GM12891 (cell line): ENCODE data around the gene CHAD.

ENCODE experiments used
- DNase-seq: peaks from one replicate; pipeline ENCODE4 v3.0.0; 2011; ENCODE audit warnings: low spot score; ENCODE audit not compliant: insufficient read length
- FAIRE-seq: peaks from 2 replicates; lab custom pipeline; 2011; peaks lifted over from hg19 to GRCh38; lab: Jason Lieb, UNC
- PAX5 ChIP-seq: IDR thresholded peaks from 2 replicates; pipeline ENCODE4 v1.6.1; 2011; ENCODE audit warnings: low read length, moderate library complexity, mild to moderate bottlenecking; ENCODE audit not compliant: insufficient read depth, severe bottlenecking
- POLR2A ChIP-seq: IDR thresholded peaks from 2 replicates; pipeline ENCODE4 v1.6.1; 2011; ENCODE audit warnings: low read depth, low read length, control low read depth
- POLR2AphosphoS5 ChIP-seq: IDR thresholded peaks from 2 replicates; pipeline ENCODE4 v1.6.1; 2011; ENCODE audit warnings: low read depth, low read length, control low read depth
- POU2F2 ChIP-seq: IDR thresholded peaks from 2 replicates; pipeline ENCODE4 v1.6.1; 2011; ENCODE audit warnings: low read depth, mild to moderate bottlenecking, control low read depth, low read length, moderate library complexity
- SPI1 ChIP-seq: IDR thresholded peaks from 2 replicates; pipeline ENCODE4 v1.6.1; 2011; ENCODE audit warnings: low read depth, low read length, control low read depth
- TAF1 ChIP-seq: IDR thresholded peaks from 2 replicates; pipeline ENCODE4 v1.6.1; 2011; ENCODE audit warnings: low read depth, low read length, control low read depth

CHAD gene

DNA sequence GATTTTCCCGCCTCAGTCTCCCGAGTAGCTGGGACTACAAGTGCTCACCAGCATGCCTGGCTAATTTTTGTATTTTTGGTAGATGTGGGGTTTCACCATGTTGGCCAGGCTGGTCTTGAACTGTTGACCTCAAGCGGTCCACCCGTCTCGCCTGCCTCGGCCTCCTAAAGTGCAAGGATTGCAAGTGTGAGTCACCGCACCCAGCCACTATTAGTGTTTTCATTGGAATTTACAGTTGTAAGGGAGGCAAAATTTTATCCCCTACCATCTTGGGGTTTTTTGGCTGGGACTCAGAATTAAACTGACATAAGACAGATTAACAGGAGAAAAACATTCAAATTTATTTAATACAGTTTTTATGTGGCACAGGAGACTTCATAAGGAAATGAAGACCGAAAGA is 27.2 kb upstream of the CHAD start:
- FAIRE-seq = no peak
- TF ChIP-seq POLR2AphosphoS5 (no peak), SPI1 (no peak), POLR2A (no peak), TAF1 (no peak), POU2F2 (no peak), PAX5 (no peak)
- no peak for DNase-seq

DNA sequence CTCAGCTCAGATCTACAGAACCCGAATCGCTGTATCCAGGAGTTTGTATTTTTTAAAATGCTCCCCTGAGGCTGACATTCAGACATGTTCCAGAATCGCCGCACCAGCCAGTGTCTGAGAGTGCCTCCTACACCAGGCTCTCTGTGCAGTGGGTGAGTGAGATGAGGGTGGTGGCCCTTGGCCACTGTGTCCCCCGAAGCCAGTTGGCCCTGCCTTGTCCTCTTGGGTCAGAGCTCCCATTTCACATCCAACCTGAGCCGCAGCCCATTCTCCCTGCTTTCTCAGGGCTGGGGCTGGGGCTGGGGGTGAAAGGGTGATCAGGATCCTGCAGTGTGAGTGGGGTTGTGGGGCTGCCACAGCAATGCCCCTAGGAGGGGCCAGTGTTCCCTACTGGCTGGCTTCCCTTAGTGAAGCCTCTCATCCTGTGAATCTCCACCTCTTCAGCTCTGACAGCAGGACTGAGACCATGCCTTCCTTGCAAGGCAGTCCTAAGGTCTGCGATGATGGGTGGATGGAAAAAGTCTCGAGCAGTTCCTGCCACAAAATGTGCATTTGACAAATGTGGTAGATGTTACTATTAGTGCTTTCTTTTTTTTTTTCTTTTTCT is 26.6 kb upstream of the CHAD start:
- no peak for TF ChIP-seq POU2F2
- no peak for TF ChIP-seq PAX5
- TF ChIP-seq TAF1 = no peak
- FAIRE-seq (no peak), DNase-seq (no peak)

DNA sequence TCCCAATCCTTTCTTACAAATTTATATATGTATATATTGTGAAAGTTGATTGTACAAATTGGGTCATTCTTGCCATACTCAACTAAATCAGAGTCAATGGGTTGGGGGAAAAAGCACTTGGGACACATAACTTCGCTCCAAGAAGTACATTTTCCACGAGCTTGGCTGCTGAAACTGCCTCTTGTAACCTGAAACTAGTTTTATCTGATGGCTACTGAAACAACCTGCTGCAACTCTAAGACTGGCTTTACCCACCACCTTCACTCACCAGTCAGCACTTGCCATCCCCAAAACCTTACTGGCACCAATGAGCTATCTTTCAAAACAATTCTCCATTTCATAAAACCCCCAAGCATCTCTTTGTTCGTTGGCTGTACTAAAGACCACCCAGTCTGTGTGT is 25.1 kb upstream of the CHAD start:
- FAIRE-seq = no peak

DNA sequence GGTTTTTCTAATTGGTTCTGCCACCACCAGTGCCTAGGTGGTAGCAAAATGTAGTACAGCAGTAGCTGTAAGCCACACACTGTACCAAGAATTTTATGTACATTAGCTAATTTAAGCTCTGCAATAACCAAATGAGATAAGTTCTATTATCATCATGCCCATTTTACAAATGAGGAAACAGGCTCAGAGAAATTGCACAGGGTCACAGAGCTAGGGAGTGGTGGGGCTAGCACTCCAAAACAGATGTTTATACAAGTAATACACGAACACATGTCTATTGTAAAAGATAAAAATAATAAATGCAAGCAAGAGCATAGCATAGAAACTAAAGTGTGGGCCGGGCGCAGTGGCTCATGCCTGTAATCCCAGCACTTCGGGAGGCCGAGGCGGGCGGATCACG is 23.5 kb upstream of the CHAD start:
- no peak for TF ChIP-seq SPI1
- DNase-seq (no peak), FAIRE-seq (no peak)

More for the DNA sequence above, 25.1 kb upstream of the CHAD start:
- no peak for TF ChIP-seq PAX5
- TF ChIP-seq SPI1 = no peak
- no peak for TF ChIP-seq POU2F2
- no peak for TF ChIP-seq TAF1
- no peak for TF ChIP-seq POLR2A
- no peak for TF ChIP-seq POLR2AphosphoS5
- no peak for DNase-seq

DNA sequence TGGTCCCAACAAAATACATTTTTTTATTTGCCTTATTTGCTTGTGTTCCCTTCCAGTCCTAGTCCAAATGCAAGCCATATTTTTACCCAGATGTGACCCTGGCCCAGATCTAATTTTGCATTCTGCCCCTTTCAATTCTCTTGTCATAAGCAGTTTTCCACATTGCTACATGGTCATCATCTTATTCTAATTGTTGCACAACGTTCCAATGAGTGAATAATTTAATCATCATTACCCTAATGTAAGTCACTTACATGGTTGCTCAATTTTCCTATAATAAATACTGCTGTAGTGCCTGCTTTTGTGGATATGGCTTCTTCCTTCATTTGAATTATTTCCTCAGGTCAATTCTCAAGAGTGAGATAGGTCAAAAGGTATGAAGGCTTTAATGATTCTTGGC is 22.8 kb upstream of the CHAD start:
- TF ChIP-seq SPI1 (no peak), TAF1 (no peak), POLR2A (no peak), POU2F2 (no peak), POLR2AphosphoS5 (no peak), PAX5 (no peak)
- no peak for DNase-seq
- FAIRE-seq = no peak

DNA sequence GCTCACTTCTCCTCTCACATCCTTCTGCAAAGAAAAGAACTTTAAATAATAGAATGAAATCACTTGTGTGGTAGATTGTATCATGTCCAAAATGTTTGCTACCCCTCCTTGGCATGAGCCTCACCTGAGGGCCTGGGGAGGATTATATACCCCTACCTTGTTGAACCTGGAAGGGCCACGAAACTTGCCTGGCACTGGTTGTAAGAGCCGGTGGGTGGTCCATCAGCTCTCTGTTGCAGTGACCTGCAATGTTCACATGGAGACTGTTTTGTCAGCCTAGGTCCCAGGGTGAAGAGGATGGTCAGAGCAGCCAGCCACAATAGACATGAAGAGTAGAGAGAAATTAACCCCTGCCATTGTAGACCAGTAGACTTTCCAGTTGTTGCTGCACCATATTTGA is 20.2 kb upstream of the CHAD start:
- TF ChIP-seq SPI1 = no peak
- no peak for DNase-seq
- FAIRE-seq = no peak

DNA sequence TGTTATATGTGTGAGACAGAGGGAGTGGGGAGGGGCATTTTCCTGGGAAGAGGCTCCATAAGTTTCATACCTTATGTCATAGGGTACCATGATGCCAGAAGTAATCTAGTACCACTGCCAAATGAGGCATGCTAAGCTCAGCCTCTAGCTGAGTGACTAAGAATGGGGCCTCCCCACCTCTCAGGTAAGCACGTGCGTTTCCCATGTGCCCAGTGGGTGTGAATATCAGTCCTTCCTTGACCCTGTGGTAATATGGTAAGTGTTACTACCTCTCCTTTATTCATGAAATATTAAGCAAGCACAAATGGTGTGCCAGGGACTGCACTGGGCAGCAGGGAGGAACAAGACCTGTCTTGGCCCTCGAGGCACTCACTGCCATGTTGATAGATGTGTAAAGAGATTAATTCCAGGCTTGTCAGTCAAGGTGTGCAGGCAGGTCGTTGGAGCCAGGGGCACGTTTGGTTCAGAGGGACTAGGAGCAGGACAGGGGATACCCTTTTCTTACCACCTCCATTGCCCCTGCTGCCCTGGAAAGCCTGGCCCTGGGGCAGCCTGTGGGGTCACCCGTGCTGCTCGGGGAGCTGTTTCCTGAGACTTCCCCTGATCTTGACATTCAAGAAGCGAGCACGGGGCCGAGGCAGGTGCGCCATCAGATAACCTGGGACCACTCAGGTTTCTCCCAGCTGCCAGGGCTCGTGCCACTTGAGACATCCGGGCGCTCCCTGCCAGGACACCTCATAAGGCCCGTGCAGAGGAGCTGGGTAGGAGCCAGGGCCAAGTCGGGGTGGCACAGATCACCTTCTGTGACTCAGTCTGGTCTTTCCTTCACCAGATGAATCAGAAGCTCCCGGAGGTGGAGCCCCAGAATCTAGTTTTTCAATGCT is 18.8 kb upstream of the CHAD start:
- DNase-seq = no peak
- TF ChIP-seq TAF1 (no peak), SPI1 (no peak), PAX5 (no peak), POLR2A (no peak), POU2F2 (no peak), POLR2AphosphoS5 (no peak)
- no peak for FAIRE-seq

DNA sequence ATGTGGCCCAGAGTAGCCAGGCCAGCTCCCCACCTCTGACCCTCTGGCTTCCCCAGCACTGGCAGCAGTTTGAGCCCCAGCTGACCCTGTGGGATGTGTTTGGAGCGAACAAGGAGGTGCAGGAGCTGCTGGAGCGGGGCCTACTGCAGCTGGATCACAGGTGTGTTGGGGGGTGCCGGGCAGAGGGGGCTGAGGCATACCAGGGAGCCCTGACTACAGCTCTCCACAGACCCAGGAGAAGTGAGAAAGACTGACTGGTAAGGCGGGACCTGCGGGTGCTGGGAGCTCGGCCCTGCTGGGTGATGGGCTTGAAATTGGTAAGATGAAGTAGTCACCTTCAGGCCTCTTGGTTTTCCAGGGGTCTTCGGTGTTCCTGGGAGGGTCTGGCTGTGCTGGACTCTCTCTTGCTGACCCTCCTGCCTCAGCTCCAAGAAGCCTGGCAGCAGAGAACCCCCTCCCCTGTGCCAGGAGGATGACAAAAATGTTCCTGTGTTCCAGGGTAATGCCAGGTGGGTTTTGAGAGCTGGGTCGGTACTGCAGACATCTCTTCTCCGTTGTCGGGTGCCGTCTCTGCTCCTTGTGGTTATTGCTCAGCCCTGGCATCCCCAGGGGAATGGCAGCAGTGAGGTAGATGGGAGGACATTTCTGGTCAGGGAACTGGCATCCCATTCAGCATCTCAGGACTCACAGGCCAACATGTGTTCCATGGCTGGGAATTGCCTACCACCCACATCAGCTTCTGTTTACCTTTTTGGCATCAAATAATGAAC is 15.9 kb upstream of the CHAD start:
- DNase-seq = no peak
- FAIRE-seq = no peak
- no peak for TF ChIP-seq POLR2A
- no peak for TF ChIP-seq TAF1
- TF ChIP-seq POLR2AphosphoS5 = no peak
- TF ChIP-seq POU2F2 = no peak
- TF ChIP-seq SPI1 = no peak
- no peak for TF ChIP-seq PAX5

DNA sequence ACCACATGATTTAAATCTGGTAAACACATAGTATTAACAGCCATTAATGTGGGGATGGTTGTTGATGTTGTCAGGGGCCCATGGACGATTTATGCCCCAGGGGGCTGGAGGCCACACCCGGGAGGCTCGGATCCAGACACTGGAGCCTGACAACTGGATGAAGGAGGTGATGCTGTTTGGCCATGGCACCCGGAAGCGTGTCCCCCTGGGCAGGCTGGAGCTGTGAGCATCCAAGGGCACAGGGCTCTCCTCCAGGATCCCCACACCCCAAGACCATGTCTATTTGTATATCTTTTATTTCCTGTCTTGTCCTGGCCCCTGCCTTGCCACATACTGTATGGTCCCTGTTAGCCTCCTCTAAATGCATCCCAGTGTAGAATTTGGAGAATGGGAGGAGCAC is 14.6 kb upstream of the CHAD start:
- FAIRE-seq = no peak
- no peak for DNase-seq
- TF ChIP-seq POLR2AphosphoS5 (no peak), SPI1 (no peak)

DNA sequence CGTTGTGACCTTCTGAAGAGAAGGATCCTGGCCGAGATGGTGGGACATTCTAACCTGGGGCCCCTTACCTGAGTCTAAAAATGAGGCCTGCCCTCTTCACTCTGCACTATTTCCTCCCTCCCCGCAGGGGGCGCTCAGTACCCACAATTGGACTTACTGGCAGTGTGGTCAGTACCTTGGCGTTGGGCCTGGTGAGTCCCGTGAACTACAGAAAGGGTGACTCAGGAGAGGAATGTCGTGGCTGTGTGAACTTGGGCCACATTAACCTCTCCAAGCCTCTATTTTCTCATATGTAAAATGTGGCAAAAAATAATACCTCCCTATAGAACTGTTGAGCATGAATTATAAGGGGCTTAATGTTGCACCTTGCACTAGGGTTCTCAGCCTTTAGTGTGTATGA is 13.8 kb upstream of the CHAD start:
- TF ChIP-seq POLR2A (no peak), POLR2AphosphoS5 (no peak), PAX5 (no peak), POU2F2 (no peak), TAF1 (no peak), SPI1 (no peak)
- FAIRE-seq = peak; percentile 81
- DNase-seq = no peak
